ENCODE measurements around the gene ERAL1. TPM values are rescaled to one million over a fixed set of nuclear protein-coding genes. Genes with fewer than 3 reads are reported as not detected.
"Not testable (repeated sequence)": the region's sequence is repeated elsewhere in the genome, so short reads cannot be mapped to it uniquely, and the experiment has no call there.

Gene ERAL1
- total RNA-seq, 4 donors from 2014 or later, result 19.0 to 67.6 (median 32.3) TPM

DNA sequence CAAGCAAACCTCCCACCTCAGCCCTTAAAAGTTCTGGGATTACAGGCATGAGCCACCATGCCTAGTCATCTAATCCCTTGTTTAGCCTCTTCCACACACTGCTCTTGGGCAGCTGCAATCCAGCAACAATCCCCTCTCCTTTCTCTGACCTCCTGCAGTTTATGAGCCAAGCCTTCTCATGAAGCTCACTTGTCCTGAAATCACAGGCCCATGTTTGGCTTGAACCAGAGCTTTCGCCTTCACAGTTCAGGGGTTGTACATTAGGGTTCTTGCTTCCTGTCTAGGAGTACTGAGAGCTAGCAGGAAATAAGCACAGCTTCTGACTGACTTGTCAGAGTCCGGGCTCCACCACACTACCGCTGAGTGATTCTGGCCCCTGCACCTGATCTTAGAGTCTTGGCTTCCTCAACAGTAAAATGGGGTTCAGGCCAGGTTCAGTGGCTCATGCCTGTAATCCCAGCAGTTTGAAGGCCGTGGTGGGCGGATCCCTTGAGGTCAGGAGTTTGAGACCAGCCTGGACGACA lies 16.3 kb downstream of the ERAL1 start:
- Histone ChIP-seq H3K4me1 (no peaks in the 10 kb centered on the region), H3K9me3 (no peaks in the 10 kb centered on the region)
- intact Hi-C loops (cut with DNase I; ENCODE audit: low total_unique reads), result no loop called here

DNA sequence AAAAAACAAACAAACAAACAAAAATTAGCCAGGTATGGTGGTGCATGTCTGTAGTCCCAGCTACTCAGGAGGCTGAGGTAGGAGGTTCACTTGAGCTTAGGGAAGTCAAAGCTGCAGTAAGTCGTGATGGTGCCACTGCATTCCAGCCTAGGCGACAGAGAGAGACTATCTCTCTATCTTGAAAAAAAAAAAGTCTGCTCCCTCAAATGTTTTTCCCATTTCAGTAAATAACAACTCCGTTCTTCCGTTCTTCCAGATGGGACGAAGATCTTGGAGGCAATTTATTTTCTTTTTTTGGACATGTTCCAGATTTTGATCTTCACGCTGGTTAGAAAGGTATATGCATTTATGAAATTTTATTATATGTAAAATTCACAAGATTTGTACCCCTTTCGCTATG lies 19.0 kb downstream of the ERAL1 start:
- Histone ChIP-seq H3K9me3 (no peaks in the 10 kb centered on the region), H3K27me3 (no peaks in the 10 kb centered on the region), H3K4me3 (no peak overlapping the region), H3K4me1 (no peaks in the 10 kb centered on the region), H3K36me3 (no peaks in the 10 kb centered on the region), H3K27ac (no peak overlapping the region)
- no peak for DNase-seq
- no peak for TF ChIP-seq CTCF (IDR thresholded peaks at IDR 0.05)
- TF ChIP-seq POLR2A (IDR thresholded peaks at IDR 0.05), result no peak
- intact Hi-C loops (cut with DNase I; ENCODE audit: low total_unique reads), result no loop called here

More for the DNA sequence above, 16.3 kb downstream of the ERAL1 start:
- TF ChIP-seq CTCF (IDR thresholded peaks at IDR 0.05), result no peak
- TF ChIP-seq POLR2A (IDR thresholded peaks at IDR 0.05), result no peak
- Histone ChIP-seq H3K36me3 (no peaks in the 10 kb centered on the region), H3K4me3 (no peak overlapping the region), H3K27me3 (no peaks in the 10 kb centered on the region), H3K27ac (no peak overlapping the region)
- no peak for DNase-seq

- TF ChIP-seq POLR2A (IDR thresholded peaks at IDR 0.05), result no peak
- TF ChIP-seq CTCF (IDR thresholded peaks at IDR 0.05), result no peak
- Histone ChIP-seq H3K4me1 (no peaks in the 10 kb centered on the region), H3K4me3 (no peak overlapping the region), H3K9me3 (no peaks in the 10 kb centered on the region), H3K36me3 (no peaks in the 10 kb centered on the region), H3K27ac (no peak overlapping the region), H3K27me3 (no peaks in the 10 kb centered on the region)
- no peak for DNase-seq
- intact Hi-C loops (cut with DNase I; ENCODE audit: low total_unique reads), result no loop called here
Measured at GRCh38 chr17:28874750-28875149, 19.9 kb downstream of the ERAL1 start.

DNA sequence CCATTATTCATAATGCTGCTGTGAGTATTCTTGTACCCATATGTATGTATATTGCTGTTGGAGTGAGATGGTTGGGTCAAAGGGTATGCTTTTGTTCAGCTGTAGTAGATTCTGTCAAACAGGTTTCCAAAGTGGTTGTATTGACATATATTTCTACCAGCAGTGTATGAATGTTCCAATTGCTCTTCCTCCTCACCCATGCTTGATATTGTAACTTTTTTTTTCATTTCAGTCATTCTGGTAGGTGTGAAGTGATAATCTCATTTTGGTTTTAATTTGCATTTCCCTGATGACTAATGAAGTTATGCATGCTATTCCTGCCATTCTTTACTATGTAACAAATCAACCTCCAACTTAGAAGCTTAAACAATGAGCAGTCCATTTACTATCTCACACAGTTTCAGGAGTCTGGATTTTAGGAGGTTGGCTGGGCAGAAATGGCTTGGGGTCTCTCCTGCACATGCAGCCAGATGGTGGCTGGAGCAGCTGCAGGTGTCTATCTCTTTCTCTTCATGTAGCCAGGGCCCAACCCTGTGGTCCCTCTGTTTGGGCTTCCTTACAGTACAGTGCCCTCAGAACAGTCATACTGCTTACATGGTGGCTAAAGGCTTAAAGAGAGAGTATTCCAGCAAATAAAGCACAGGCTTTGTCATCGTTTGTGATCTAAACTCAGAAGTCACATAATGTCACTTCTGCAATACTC lies 21.2 kb downstream of the ERAL1 start:
- DNase-seq, result no peak

DNA sequence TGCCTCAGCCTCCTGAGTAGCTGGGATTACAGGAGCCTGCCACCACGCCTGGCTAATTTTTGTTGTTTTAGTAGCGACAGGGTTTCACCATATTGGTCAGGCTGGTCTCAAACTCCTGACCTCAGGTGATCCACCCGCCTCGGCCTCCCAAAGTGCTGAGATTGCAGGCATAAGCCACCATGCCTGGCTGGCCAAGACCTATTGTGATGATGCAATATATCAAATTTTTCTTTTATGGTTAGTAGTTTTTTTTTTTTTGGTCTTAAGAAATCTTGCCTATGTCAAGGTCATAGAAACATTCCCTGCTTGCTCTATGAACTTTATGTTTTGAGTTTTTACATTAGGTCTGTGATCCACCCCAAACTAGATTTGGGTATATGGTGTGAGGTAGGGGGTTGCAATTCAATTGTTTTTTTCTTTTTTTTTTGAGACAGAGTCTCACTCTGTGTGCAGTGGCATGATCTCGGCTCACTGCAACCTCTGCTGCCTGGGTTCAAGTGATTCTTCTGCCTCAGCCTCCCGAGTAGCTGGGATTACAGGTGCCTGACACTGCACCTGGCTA lies 22.4 kb downstream of the ERAL1 start:
- H3K27me3 ChIP-seq; H3K4me3 ChIP-seq; H3K4me1 ChIP-seq; H3K36me3 ChIP-seq; intact Hi-C loops (cut with DNase I; ENCODE audit: low total_unique reads); DNase-seq; H3K9me3 ChIP-seq; H3K27ac ChIP-seq: not testable (repeated sequence)

More for the DNA sequence above, 21.2 kb downstream of the ERAL1 start:
- Histone ChIP-seq H3K4me3 (no peak overlapping the region), H3K36me3 (no peaks in the 10 kb centered on the region), H3K9me3 (no peaks in the 10 kb centered on the region), H3K27me3 (no peaks in the 10 kb centered on the region), H3K27ac (no peak overlapping the region), H3K4me1 (no peaks in the 10 kb centered on the region)
- intact Hi-C loops (cut with DNase I; ENCODE audit: low total_unique reads), result no loop called here
- TF ChIP-seq CTCF (IDR thresholded peaks at IDR 0.05) (no peak), POLR2A (IDR thresholded peaks at IDR 0.05) (no peak)
